Skeletal muscle satellite cell (primary cell): ENCODE results near the gene SYNCRIP.
"Not testable (repeated sequence)": the region's sequence is repeated elsewhere in the genome, so short reads cannot be mapped to it uniquely, and the experiment has no call there.

Source experiments
- H3K27me3 ChIP-seq: 2 replicates; pipeline ENCODE4 v1.7.0; 2013; ENCODE audit warnings: low read length; ENCODE audit not compliant: control insufficient read depth, insufficient read depth
- H3K36me3 ChIP-seq: 2 replicates; pipeline ENCODE4 v1.7.0; 2013; ENCODE audit warnings: mild to moderate bottlenecking, control low read depth, low read length; ENCODE audit not compliant: insufficient read depth
- H3K4me1 ChIP-seq: 2 replicates; pipeline ENCODE4 v1.7.0; 2013; ENCODE audit warnings: low read length; ENCODE audit not compliant: control insufficient read depth, insufficient read depth
- H3K4me2 ChIP-seq: 2 replicates; pipeline ENCODE4 v1.7.0; 2013; ENCODE audit warnings: mild to moderate bottlenecking, low read length
- H3K4me3 ChIP-seq: 2 replicates; pipeline ENCODE4 v1.7.0; 2013; ENCODE audit warnings: low read length
- H3K9ac ChIP-seq: 2 replicates; pipeline ENCODE4 v1.7.0; 2013; ENCODE audit warnings: mild to moderate bottlenecking, low read depth, low read length, moderate library complexity
- H3K9me3 ChIP-seq: replicated peaks from 2 replicates; pipeline ENCODE4 v1.7.0; 2013; ENCODE audit warnings: mild to moderate bottlenecking, control low read depth, low read length

SYNCRIP gene

GRCh38 chr6:85591207-85591606, 51.5 kb downstream of the SYNCRIP start:
- Histone ChIP-seq H3K4me3 (no peak overlapping the region), H3K9me3 (no peaks in the 10 kb centered on the region), H3K9ac (no peak overlapping the region), H3K4me1 (peaks cover 21% of the 10 kb centered on the region), H3K36me3 (no peaks in the 10 kb centered on the region), H3K4me2 (peak overlapping the region; percentile 13), H3K27me3 (no peaks in the 10 kb centered on the region)

GRCh38 chr6:85585741-85586140, 56.9 kb downstream of the SYNCRIP start:
- H3K36me3 ChIP-seq, result no peaks in the 10 kb centered on the region
- H3K9me3 ChIP-seq, result no peaks in the 10 kb centered on the region
- H3K4me1 ChIP-seq, result peaks cover 10% of the 10 kb centered on the region
- no peak overlapping the region for H3K4me3 ChIP-seq
- H3K9ac ChIP-seq, result no peak overlapping the region
- H3K4me2 ChIP-seq, result no peak overlapping the region
- no peaks in the 10 kb centered on the region for H3K27me3 ChIP-seq

- peaks cover 20% of the 10 kb centered on the region for H3K4me1 ChIP-seq
- H3K9ac ChIP-seq, H3K36me3 ChIP-seq, H3K9me3 ChIP-seq, H3K4me2 ChIP-seq, H3K4me3 ChIP-seq, H3K27me3 ChIP-seq: not testable (repeated sequence)
Measured at GRCh38 chr6:85582832-85583231, 59.9 kb downstream of the SYNCRIP start.

DNA sequence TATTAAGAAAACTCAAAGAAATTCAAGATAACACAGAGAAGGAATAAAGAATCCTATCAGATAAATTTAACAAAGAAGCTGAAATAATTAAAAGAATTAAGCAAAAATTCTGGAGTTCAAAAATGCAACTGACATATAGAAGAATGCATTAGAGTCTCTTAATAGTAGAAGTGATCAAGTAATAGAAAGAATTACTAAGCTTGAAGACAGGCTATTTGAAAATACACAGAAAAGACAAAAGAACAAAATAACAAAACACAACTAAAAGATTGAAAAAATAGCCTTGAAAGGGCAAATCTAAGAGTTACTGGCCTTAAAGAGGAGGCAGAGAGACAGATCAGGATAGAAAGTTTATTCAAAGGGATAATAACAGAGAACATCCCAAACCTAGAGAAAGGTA, 61.1 kb downstream of the SYNCRIP start:
- no peaks in the 10 kb centered on the region for H3K9me3 ChIP-seq
- H3K4me1 ChIP-seq, result peaks cover 20% of the 10 kb centered on the region
- H3K9ac ChIP-seq, result no peak overlapping the region
- H3K4me3 ChIP-seq, result no peak overlapping the region
- peaks cover 5% of the 10 kb centered on the region for H3K36me3 ChIP-seq
- H3K27me3 ChIP-seq, result no peaks in the 10 kb centered on the region
- no peak overlapping the region for H3K4me2 ChIP-seq

DNA sequence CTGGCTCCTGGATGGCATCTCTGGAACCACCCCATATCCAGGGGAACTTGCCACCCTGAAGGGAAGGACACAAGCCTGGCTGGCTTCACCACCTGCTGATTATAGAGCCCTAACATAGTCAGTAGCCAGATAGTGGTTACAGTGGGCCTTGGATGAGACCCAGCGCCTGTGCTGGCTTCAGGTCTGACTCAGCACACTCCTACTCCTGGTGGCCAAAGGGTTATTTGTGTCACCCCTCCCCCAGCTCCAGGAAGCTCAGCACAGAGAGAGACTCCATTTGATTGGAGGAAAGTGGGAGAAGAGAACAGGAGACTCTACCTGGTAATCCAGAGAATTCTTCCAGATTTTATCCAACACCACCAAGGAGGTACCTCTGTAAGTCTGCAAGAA, 61.8 kb downstream of the SYNCRIP start:
- Histone ChIP-seq H3K27me3 (no peaks in the 10 kb centered on the region), H3K9me3 (no peaks in the 10 kb centered on the region), H3K9ac (no peak overlapping the region), H3K4me1 (peaks cover 26% of the 10 kb centered on the region), H3K36me3 (peaks cover 5% of the 10 kb centered on the region), H3K4me2 (peak overlapping the region; percentile 15), H3K4me3 (no peak overlapping the region)

DNA sequence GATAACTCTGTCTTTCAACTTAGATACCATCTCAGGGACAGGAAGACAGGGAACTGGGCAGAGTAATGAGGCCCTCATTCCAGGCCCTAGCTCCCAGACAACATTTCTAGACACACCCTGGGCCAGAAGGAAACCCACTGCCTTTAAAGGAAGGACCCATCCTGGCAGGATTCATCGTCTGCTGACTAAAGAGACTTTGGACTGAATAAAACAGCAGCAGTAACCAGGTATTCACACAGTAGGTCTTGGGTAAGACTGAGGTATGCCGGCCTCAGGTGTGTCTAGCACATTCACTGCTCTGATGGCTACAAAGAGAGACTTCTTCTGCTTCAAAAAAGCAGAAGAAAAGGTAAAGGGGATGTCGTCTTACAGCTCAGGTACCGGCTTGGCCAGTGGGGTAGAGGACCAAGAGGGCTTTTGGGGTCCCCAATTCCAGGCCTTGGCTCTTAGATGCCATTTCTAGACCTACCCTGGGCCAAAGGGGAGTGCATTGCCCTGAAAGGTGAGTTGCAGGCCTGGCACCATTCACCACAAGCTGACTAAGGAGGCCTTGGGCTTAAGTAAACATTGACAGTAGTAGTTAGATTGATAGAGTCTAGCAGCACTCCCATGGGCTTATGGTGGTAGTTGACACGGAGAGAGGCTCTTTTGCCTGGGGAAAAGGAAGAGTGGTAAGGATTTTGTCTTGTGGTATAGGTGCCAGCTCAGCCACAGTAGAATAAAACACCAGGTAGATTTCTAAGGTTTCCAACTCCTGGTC, 62.4 kb downstream of the SYNCRIP start:
- peak overlapping the region; percentile 15 for H3K4me2 ChIP-seq
- no peak overlapping the region for H3K9ac ChIP-seq
- no peak overlapping the region for H3K4me3 ChIP-seq
- H3K9me3 ChIP-seq, result no peaks in the 10 kb centered on the region
- H3K4me1 ChIP-seq, result peaks cover 30% of the 10 kb centered on the region
- H3K36me3 ChIP-seq, result peaks cover 5% of the 10 kb centered on the region
- H3K27me3 ChIP-seq, result no peaks in the 10 kb centered on the region

DNA sequence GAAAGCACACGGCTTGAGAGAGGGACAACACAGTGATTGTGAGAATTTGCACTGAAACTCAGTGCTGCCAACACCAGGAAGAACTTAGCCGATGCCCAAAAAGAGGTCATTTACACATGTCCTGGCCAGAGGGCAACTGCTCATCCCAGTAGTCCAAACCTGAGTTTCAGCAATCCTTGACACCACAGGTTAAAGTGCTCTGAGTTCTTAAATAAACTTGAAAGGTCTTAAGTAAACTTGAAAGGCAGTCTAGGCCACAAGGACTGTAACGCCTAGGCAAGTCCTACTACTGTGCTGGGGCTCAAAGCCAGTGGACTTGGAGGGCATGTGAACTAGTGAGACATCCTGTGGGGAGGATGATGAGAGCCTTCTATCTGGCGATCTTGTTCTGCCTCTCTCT, 63.1 kb downstream of the SYNCRIP start:
- Histone ChIP-seq H3K27me3 (no peaks in the 10 kb centered on the region), H3K9ac (no peak overlapping the region), H3K4me1 (peaks cover 35% of the 10 kb centered on the region), H3K9me3 (no peaks in the 10 kb centered on the region), H3K4me2 (no peak overlapping the region), H3K4me3 (no peak overlapping the region), H3K36me3 (peaks cover 5% of the 10 kb centered on the region)

DNA sequence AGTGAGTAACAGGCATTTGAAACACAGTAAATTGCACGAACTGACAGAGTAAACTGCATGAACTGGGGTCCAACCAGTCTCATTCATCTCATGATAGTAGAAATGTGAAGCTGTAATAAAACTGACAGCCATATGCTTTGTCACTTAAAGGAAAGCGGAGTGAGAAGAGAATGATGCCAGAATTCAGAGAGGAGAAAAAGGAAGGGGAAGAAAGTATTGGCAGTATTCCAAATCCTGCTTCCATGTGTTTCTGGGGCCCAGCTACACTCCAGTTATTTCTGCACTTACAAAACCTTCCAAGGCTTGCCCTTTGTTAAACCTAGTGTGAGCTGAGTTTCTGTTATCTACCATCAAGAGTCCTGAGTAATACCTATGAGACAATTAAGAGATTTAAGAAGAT, 66.2 kb downstream of the SYNCRIP start:
- peaks cover 11% of the 10 kb centered on the region for H3K36me3 ChIP-seq
- peaks cover 39% of the 10 kb centered on the region for H3K4me1 ChIP-seq
- no peaks in the 10 kb centered on the region for H3K9me3 ChIP-seq
- H3K27me3 ChIP-seq, result no peaks in the 10 kb centered on the region
- no peak overlapping the region for H3K4me2 ChIP-seq
- no peak overlapping the region for H3K4me3 ChIP-seq
- no peak overlapping the region for H3K9ac ChIP-seq

DNA sequence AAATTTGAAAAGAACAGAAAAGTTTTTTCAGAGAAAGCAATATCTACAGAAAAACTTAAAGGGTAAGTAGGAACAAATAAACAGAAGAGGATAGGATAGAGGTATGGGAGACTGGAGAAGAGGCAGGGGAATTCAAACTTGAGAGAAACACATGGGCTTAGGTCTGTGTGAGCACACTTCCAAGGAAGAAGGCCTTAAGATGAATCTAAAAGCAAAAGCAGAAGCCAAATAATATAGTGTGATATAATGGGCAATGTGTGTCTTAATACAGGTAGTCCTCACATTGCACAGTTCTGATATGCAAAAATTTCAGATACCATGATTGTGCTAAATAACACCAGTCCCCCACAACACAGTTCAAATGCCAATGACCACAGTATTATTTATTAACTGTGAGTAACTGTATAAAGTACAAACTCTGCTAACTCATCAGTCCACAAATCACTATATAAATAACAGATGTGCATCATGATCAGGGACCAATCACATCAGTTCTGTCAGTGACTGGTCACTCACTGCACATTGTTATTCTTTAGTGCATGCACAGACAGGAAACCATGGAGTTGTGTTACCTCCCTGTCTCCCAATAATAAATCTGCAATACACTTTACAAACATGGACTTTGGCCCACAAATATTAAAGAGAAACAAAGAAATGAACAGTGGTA, 67.6 kb downstream of the SYNCRIP start:
- Histone ChIP-seq H3K9ac (peak overlapping the region; percentile 8), H3K9me3 (no peaks in the 10 kb centered on the region), H3K36me3 (peaks cover 16% of the 10 kb centered on the region), H3K4me1 (peaks cover 26% of the 10 kb centered on the region), H3K4me3 (no peak overlapping the region), H3K4me2 (peak overlapping the region; percentile 45), H3K27me3 (no peaks in the 10 kb centered on the region)

DNA sequence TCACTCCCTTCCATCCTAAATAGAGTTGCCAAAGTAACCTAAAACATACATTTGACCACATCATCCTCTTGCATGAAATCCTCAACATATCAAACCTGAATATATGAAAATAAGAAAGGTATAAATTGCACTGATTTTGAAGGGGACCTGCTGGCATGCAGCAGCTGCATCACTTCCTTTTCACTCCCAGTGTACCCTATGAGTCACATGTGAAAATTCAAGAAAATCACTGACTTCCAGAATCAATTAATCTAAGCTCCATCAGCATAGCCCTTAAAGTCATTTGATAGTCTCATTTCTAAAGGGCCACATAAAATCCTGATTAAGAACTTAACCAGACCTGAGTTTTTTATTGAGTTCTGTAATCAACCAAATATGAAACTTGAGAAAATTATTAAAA, 73.4 kb downstream of the SYNCRIP start:
- H3K9ac ChIP-seq, result no peak overlapping the region
- peaks cover 10% of the 10 kb centered on the region for H3K4me1 ChIP-seq
- no peaks in the 10 kb centered on the region for H3K27me3 ChIP-seq
- H3K9me3 ChIP-seq, result no peaks in the 10 kb centered on the region
- H3K36me3 ChIP-seq, result peaks cover 19% of the 10 kb centered on the region
- H3K4me3 ChIP-seq, result no peak overlapping the region
- peak overlapping the region; percentile 9 for H3K4me2 ChIP-seq

- no peaks in the 10 kb centered on the region for H3K27me3 ChIP-seq
- H3K4me3 ChIP-seq, result no peak overlapping the region
- no peak overlapping the region for H3K9ac ChIP-seq
- H3K36me3 ChIP-seq, result peaks cover 19% of the 10 kb centered on the region
- peaks cover 9% of the 10 kb centered on the region for H3K4me1 ChIP-seq
- no peaks in the 10 kb centered on the region for H3K9me3 ChIP-seq
- H3K4me2 ChIP-seq, result no peak overlapping the region
Measured at GRCh38 chr6:85568411-85568810, 74.3 kb downstream of the SYNCRIP start.

- Histone ChIP-seq H3K9ac (no peak overlapping the region), H3K36me3 (peaks cover 16% of the 10 kb centered on the region)
Measured at GRCh38 chr6:85565736-85566135, 77.0 kb downstream of the SYNCRIP start.

More at GRCh38 chr6:85565736-85566135, 77.0 kb downstream of the SYNCRIP start:
- Histone ChIP-seq H3K9me3 (no peaks in the 10 kb centered on the region), H3K4me2 (no peak overlapping the region), H3K4me1 (peaks cover 17% of the 10 kb centered on the region), H3K4me3 (no peak overlapping the region), H3K27me3 (no peaks in the 10 kb centered on the region)
